ENCODE results near the gene NELL2.
"Not testable (repeated sequence)": the region's sequence is repeated elsewhere in the genome, so short reads cannot be mapped to it uniquely, and the experiment has no call there.

NELL2 gene

DNA sequence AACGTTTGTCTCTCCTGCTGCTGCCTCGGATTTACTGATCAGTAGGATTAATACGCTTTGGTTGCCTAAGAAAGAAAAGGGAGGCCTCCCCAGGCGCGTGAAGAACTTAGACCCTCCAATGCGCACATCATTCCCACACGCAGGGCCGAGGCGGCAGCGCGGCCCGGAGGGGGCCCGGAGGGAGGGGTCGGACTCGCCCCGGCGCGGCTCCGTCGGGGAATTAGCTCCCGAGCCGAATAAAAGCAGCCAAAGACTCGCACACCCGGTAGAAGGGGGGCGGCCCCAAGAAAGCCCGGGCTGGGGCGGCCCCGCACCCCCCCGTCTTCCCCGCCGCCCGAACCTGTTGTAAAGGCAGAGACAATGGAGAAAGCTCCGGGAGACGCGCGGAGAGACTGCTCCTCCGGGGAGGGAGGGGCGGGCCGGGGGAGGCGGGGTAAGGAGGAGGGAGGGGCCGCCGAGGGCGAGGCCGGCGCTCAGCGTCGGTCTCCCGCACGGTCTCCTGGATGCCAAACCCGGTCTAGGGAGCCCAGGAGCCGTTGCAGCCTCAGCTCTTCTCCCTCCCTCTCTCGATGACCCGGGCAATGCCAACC, at the start of gene NELL2:
TSS of gene NELL2 (minus strand) at position 362 of the 590 bp plus-strand sequence. CDS start 446 bp downstream, outside the sequence.
- in situ Hi-C loops (cut with HindIII; ENCODE audit: low pct_ligation_motif_present, low pct_unique_long_range_greater_than_20kb, low sequenced_read_pairs), result no loop called here
- DNase-seq, result peak; percentile 54

DNA sequence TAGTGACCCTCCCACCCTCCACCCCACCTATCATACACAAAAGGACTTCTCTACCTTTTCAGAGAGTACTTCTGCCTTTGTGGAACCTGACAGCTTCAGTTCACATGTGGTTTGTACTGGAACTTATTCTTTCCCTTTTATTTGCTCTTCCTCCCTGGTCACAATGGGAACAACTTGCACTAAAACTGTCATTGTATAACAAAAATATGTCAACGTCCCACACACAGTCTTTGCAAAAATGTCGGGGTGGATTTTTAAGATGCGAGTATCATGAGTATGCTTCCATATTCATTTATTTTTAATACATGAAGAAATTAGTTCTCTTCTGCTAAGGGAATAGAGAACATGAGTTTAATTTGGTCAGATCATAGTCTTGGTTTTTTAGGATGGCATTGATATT, 45.6 kb upstream of the NELL2 start:
- in situ Hi-C loops (cut with HindIII; ENCODE audit: low pct_ligation_motif_present, low pct_unique_long_range_greater_than_20kb, low sequenced_read_pairs), result no loop called here

DNA sequence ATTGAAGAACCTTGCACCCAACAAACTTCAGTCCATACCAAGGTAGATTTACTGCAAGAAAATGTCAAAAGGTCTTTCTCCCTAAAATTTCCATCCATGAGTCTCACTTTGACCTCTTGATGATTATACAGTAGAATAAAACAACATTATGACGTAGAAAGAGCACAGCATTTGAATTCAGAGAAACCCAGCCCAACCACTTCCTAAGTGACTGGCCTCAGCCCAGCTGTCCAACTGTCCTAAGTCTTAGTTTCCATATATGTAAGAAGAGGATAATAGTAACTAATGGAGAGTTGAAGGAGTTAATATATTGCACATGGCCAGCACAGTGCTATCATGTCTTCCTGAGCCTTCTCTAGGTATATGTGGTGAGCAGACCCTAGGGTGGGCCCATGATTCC, 41.0 kb upstream of the NELL2 start:
- DNase-seq, result no peak
- in situ Hi-C loops (cut with HindIII; ENCODE audit: low pct_ligation_motif_present, low pct_unique_long_range_greater_than_20kb, low sequenced_read_pairs), result no loop called here

More for the DNA sequence above, 45.6 kb upstream of the NELL2 start:
- no peak for DNase-seq

GRCh38 chr12:44915958-44916357, 39.8 kb upstream of the NELL2 start:
- in situ Hi-C loops (cut with HindIII; ENCODE audit: low pct_ligation_motif_present, low pct_unique_long_range_greater_than_20kb, low sequenced_read_pairs), result no loop called here
- DNase-seq, result no peak

DNA sequence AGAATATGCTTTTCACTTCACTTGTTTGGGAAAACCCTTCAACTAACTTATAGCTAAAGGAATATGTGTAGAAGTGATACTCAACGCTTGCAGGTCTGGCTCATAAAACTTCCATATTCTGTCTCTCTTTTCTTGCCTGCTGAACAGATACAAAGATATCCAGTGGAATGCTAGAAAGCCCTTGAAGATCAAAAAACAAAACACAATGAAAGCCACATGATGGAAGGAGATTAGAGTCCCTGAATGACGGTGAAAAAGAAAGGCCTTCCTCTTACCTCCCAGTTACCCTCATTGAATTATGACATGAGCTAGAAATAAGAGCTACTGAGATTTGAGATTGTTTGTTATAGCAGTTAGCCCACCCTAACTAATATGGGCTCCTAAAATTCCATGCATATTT, 28.2 kb upstream of the NELL2 start:
- no peak for DNase-seq
- in situ Hi-C loops (cut with HindIII; ENCODE audit: low pct_ligation_motif_present, low pct_unique_long_range_greater_than_20kb, low sequenced_read_pairs), result no loop called here

DNA sequence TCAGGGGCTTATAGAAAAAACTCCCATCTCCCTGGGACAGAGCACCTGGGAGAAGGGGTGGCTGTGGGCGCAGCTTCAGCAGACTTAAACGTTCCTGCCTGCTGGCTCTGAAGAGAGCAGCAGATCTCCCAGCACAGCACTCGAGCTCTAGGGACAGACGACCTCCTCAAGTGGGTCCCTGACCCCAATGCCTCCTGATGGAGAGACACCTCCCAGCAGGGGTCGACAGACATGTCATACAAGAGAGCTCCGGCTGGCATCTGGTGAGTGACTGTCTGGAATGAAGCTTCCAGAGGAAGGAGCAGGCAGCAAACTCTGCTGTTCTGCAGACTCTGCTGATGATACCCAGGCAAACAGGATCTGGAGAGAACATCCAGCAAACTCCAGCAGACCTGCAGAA, 22.0 kb upstream of the NELL2 start:
- in situ Hi-C loops (cut with HindIII; ENCODE audit: low pct_ligation_motif_present, low pct_unique_long_range_greater_than_20kb, low sequenced_read_pairs); DNase-seq: not testable (repeated sequence)

- no peak for DNase-seq
- in situ Hi-C loops (cut with HindIII; ENCODE audit: low pct_ligation_motif_present, low pct_unique_long_range_greater_than_20kb, low sequenced_read_pairs), result no loop called here
These were observed 13.8 kb upstream of the NELL2 start for GRCh38 chr12:44889926-44890325.

- no peak for DNase-seq
- in situ Hi-C loops (cut with HindIII; ENCODE audit: low pct_ligation_motif_present, low pct_unique_long_range_greater_than_20kb, low sequenced_read_pairs), result no loop called here
These were observed 13.0 kb upstream of the NELL2 start for GRCh38 chr12:44889162-44889561.

DNA sequence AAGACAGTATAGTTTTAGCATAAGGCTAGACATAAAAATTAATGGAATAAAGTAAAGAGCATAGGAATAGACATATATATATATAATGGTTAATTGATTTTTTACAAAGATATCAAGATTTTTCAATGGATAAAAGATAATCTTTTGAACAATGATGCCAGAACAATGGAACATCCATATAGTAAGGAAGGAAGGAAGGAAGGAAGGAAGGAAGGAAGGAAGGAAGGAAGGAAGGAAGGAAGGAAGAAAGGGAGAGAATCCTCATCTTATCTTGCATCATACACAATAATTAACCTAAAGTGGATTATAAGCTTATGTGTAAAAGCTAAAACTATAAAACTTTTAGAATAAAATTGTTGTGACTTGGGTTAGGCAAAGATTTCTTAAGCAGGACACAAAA, 9.8 kb upstream of the NELL2 start:
- in situ Hi-C loops (cut with HindIII; ENCODE audit: low pct_ligation_motif_present, low pct_unique_long_range_greater_than_20kb, low sequenced_read_pairs), result no loop called here
- DNase-seq, result no peak

DNA sequence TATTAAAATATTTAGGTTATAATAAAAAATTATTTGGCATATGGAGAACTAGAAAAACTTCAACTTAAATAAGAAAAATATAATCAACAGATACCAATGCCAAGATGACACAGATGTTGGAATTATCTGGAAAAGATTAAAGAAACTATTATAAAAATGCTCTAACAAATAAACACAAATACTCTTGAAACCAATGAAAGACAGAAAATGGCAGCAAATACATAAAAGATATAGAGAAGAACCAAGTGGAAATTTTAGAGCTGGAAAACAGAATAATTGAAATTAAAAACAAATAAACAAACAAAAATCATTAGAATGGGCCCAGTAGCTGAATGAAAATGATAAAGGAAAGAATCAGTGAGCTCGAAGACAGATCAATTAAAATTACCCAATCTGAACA, 5.1 kb upstream of the NELL2 start:
- in situ Hi-C loops (cut with HindIII; ENCODE audit: low pct_ligation_motif_present, low pct_unique_long_range_greater_than_20kb, low sequenced_read_pairs), result no loop called here
- DNase-seq, result no peak

GRCh38 chr12:44876544-44877410, 662 bp upstream of the NELL2 start:
- in situ Hi-C loops (cut with HindIII; ENCODE audit: low pct_ligation_motif_present, low pct_unique_long_range_greater_than_20kb, low sequenced_read_pairs), result no loop called here

DNA sequence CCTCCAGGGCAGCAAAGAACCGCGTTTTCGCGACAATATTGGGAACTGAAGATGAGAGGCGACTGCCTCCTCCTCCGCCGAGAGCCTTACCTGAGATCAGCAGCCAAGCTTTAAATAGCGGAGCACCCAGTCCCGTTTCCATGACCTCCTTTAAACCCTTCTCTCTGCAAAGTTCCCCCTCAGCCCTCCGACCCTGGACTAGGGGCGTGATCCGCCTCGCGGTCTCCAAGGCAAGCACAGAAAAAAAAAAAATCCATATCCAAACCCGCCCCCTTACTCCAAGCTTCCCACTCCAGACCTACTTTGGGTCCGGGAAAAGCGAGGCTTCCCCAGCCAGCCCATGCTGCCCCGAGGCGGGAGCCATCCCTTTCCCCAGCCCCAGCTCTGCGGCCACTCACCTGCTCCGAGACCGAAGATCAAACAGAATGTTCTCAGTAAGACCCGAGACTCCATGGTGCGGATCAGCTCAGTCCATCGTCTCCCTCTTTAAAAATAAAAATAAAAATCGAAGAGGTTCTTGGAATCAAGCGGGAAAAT, 630 bp downstream of the NELL2 start:
- no peak for DNase-seq

More at GRCh38 chr12:44876544-44877410, 662 bp upstream of the NELL2 start:
- DNase-seq, result peak; percentile 29

DNA sequence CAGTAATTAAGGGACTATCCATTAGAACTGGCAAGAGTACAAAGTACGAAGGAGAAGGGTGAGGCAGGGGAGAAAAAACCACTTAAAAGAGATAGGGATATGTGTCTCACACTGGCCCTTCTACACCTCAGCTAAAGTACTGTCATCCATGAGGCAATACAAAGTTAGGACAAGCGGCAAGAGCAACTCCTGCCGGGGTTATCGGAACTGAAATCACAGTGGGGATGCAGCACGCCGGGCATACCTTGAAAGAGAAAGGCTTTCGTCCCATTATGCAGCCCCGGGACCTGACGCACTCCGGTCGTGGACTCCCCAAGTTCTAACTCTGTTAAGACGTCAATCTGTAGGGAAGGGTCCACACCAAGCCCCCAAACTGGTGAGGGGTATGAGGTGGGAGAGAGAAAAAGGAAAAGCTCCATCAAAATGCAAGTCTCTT, 1.1 kb downstream of the NELL2 start:
- in situ Hi-C loops (cut with HindIII; ENCODE audit: low pct_ligation_motif_present, low pct_unique_long_range_greater_than_20kb, low sequenced_read_pairs), result no loop called here
- no peak for DNase-seq

More for the DNA sequence above, 630 bp downstream of the NELL2 start:
- in situ Hi-C loops (cut with HindIII; ENCODE audit: low pct_ligation_motif_present, low pct_unique_long_range_greater_than_20kb, low sequenced_read_pairs), result no loop called here

- DNase-seq, result peak; percentile 25
- in situ Hi-C loops (cut with HindIII; ENCODE audit: low pct_ligation_motif_present, low pct_unique_long_range_greater_than_20kb, low sequenced_read_pairs), result no loop called here
These were observed 2.2 kb downstream of the NELL2 start for GRCh38 chr12:44873898-44874297.

GRCh38 chr12:44869503-44869902, 6.6 kb downstream of the NELL2 start:
- in situ Hi-C loops (cut with HindIII; ENCODE audit: low pct_ligation_motif_present, low pct_unique_long_range_greater_than_20kb, low sequenced_read_pairs), result no loop called here
- DNase-seq, result no peak

DNA sequence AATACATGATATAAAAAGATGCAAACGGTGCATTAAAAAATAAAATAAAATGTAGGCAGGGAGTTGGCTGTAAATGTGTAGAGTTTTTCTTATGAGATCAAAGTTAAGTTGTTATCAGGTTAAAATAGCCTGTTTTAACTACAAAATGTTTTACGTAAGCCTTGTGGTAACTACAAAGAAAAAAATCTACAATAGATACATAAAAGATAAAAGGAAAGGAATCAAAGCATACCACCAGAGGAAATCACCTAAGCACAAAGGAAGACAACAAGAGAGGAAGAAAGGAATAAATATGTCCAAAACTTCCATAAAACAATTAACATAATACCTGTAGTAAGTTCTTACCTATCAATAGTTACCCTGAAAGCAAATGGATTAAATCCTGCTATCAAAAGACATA, 12.2 kb downstream of the NELL2 start:
- no peak for DNase-seq
- in situ Hi-C loops (cut with HindIII; ENCODE audit: low pct_ligation_motif_present, low pct_unique_long_range_greater_than_20kb, low sequenced_read_pairs), result no loop called here

GRCh38 chr12:44859998-44860689, 16.0 kb downstream of the NELL2 start:
- in situ Hi-C loops (cut with HindIII; ENCODE audit: low pct_ligation_motif_present, low pct_unique_long_range_greater_than_20kb, low sequenced_read_pairs), result no loop called here
- DNase-seq, result no peak

- no peak for DNase-seq
- in situ Hi-C loops (cut with HindIII; ENCODE audit: low pct_ligation_motif_present, low pct_unique_long_range_greater_than_20kb, low sequenced_read_pairs), result no loop called here
These were observed 17.8 kb downstream of the NELL2 start for GRCh38 chr12:44858226-44858855.

DNA sequence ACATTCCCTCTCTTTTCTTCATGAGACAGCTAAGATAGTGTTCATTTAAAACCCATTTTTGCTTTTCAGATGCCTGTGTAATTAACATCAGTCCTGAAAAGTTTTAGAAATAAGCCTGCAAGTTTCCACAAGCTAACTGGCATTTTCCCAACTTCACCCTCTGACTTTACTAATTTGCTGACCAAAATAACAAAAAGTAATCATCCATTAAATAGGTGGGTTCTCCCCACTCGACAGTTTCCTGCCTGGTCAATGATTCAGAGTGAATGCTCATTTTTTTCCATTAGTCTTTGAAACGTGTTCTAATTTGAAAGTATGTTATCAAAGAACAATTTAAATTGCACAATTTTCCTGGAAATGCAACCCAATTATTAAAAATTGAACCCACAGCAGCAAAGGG, 23.6 kb downstream of the NELL2 start:
- no peak for DNase-seq
- in situ Hi-C loops (cut with HindIII; ENCODE audit: low pct_ligation_motif_present, low pct_unique_long_range_greater_than_20kb, low sequenced_read_pairs), result no loop called here

All from ACHN (cell line).